Neural progenitor cell (in vitro differentiated cells): ENCODE results near the gene PLEKHA6.

Source experiments
- CTCF ChIP-seq: fragments of 200-600 bp; sonication (generic); IDR thresholded peaks from 2 replicates; pipeline ENCODE4 v1.5.1; 2017; ENCODE audit warnings: antibody characterized with exemption, mild to moderate bottlenecking
- EZH2 ChIP-seq: fragments of 200-600 bp; sonication (generic); IDR thresholded peaks from 2 replicates; pipeline ENCODE4 v1.6.1; 2017; ENCODE audit warnings: antibody characterized with exemption, mild to moderate bottlenecking, moderate library complexity
- EZH2phosphoT487 ChIP-seq: fragments of 200-600 bp; sonication (generic); IDR thresholded peaks from 2 replicates; pipeline ENCODE4 v1.6.1; 2017; ENCODE audit warnings: antibody characterized with exemption

- TF ChIP-seq CTCF (no peak), EZH2 (no peak), EZH2phosphoT487 (no peak)
Observed at GRCh38 chr1:204289280-204289679, 70.4 kb downstream of the PLEKHA6 start.
